Loucy (cell line): ENCODE data around the gene HYOU1.
"Not testable (repeated sequence)": the region's sequence is repeated elsewhere in the genome, so short reads cannot be mapped to it uniquely, and the experiment has no call there.

Experiments used
- H2AFZ ChIP-seq: fragments of 200-600 bp; sonication (generic); 2 replicates; pipeline ENCODE4 v1.6.0; 2016; ENCODE audit warnings: antibody characterized with exemption, mild to moderate bottlenecking, low read length, moderate library complexity
- H3F3A ChIP-seq: fragments of 200-600 bp; 2 replicates; pipeline ENCODE4 v1.6.0; 2016; ENCODE audit warnings: antibody characterized with exemption, low read depth, mild to moderate bottlenecking
- H3K27me3 ChIP-seq: fragments of 200-600 bp; sonication (generic); 2 replicates; pipeline ENCODE4 v1.6.1; 2014; ENCODE audit warnings: low read length, mild to moderate bottlenecking; ENCODE audit not compliant: insufficient read depth, poor library complexity, severe bottlenecking
- H3K36me3 ChIP-seq: fragments of 200-600 bp; sonication (generic); 2 replicates; pipeline ENCODE4 v1.6.1; 2016; ENCODE audit warnings: low read length; ENCODE audit not compliant: insufficient read depth
- H3K4me1 ChIP-seq: fragments of 200-600 bp; sonication (generic); 2 replicates; pipeline ENCODE4 v1.5.1; 2014; ENCODE audit warnings: low read length, mild to moderate bottlenecking; ENCODE audit not compliant: insufficient read depth, poor library complexity, severe bottlenecking
- H3K4me2 ChIP-seq: fragments of 200-600 bp; sonication (generic); 2 replicates; pipeline ENCODE4 v1.6.0; 2014; ENCODE audit warnings: antibody characterized with exemption, low read length, low read depth, mild to moderate bottlenecking; ENCODE audit not compliant: poor library complexity, severe bottlenecking
- H3K4me3 ChIP-seq: fragments of 200-600 bp; sonication (generic); 2 replicates; pipeline ENCODE4 v1.5.1; 2014; ENCODE audit warnings: low read length, mild to moderate bottlenecking, mixed read lengths; ENCODE audit not compliant: poor library complexity, severe bottlenecking
- H3K79me2 ChIP-seq: fragments of 200-600 bp; sonication (generic); 2 replicates; pipeline ENCODE4 v1.6.1; 2014; ENCODE audit warnings: low read length; ENCODE audit not compliant: insufficient read depth
- H3K9ac ChIP-seq: fragments of 200-600 bp; sonication (generic); 2 replicates; pipeline ENCODE4 v1.6.0; 2014; ENCODE audit warnings: mild to moderate bottlenecking, low read depth, low read length, moderate library complexity; ENCODE audit not compliant: poor library complexity, severe bottlenecking
- H3K9me2 ChIP-seq: fragments of 200-600 bp; sonication (generic); replicated peaks from 2 replicates; pipeline ENCODE4 v1.6.1; 2016; ENCODE audit warnings: low read depth, low read length, mixed read lengths
- H3K9me3 ChIP-seq: fragments of 200-600 bp; sonication (generic); 2 replicates; pipeline ENCODE4 v1.6.1; 2014; ENCODE audit warnings: mild to moderate bottlenecking, antibody characterized with exemption, low read length, low read depth; ENCODE audit not compliant: insufficient read depth
- H4K20me1 ChIP-seq: fragments of 200-600 bp; sonication (generic); 2 replicates; pipeline ENCODE4 v1.6.0; 2014; ENCODE audit warnings: antibody characterized with exemption, low read length, mild to moderate bottlenecking; ENCODE audit not compliant: insufficient read depth, poor library complexity, severe bottlenecking
- EZH2phosphoT487 ChIP-seq: fragments of 200-600 bp; IDR thresholded peaks from 2 replicates; pipeline ENCODE4 v1.6.1; 2018; ENCODE audit warnings: antibody characterized with exemption, mild to moderate bottlenecking, moderate library complexity, borderline replicate concordance
- TF ChIP-seq, protein P1 (sequence below): fragments of 200-600 bp; sonication (generic); conservative IDR thresholded peaks from 2 replicates; pipeline ENCODE4 v1.5.1; 2014; ENCODE audit warnings: mild to moderate bottlenecking, antibody characterized with exemption, low read length

Gene HYOU1

DNA sequence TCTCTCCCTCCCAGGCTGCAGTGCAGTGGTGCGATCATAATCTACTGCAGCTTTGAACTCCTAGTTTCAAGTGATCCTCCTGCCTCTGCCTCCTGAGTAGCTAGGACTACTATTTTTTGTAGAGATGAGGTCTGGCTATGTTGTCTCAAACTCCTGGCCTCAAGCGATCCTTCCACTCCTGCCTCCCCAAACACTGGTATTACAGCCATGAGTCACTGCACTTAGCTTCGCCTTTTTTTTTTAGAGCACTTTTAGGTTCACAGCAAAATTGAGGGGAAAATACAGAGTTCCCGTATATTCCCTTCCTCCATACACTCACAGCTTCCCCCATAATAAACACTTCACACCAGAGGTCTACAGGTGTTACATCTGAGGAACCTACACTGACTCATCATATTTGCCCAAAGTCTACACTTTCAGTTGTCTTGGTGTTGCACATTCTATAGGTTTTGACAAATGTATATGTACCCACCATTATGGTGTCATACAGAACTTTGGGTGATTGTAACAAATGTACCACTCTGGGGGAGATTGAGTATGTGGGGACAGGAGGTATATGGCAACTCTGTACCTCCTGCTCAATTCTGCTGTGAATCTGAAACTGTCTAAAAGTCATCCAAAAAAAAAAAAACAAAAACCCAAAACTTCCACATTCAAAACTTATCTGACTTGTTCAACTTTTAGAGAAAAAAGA is 15.0 kb downstream of the HYOU1 start:
- H3K4me2 ChIP-seq, result no peak overlapping the region
- H3K36me3 ChIP-seq, result peaks cover 26% of the 10 kb centered on the region; the same call in 1 of the 2 replicates
- H4K20me1 ChIP-seq, result peaks cover 3% of the 10 kb centered on the region
- no peaks in the 10 kb centered on the region for H3K4me1 ChIP-seq
- H3K79me2 ChIP-seq, result no peaks in the 10 kb centered on the region
- H3K9ac ChIP-seq, result no peak overlapping the region
- no peaks in the 10 kb centered on the region for H3F3A ChIP-seq
- H3K4me3 ChIP-seq, result no peak overlapping the region
- no peak overlapping the region for H2AFZ ChIP-seq
- TF ChIP-seq, protein P1, sequence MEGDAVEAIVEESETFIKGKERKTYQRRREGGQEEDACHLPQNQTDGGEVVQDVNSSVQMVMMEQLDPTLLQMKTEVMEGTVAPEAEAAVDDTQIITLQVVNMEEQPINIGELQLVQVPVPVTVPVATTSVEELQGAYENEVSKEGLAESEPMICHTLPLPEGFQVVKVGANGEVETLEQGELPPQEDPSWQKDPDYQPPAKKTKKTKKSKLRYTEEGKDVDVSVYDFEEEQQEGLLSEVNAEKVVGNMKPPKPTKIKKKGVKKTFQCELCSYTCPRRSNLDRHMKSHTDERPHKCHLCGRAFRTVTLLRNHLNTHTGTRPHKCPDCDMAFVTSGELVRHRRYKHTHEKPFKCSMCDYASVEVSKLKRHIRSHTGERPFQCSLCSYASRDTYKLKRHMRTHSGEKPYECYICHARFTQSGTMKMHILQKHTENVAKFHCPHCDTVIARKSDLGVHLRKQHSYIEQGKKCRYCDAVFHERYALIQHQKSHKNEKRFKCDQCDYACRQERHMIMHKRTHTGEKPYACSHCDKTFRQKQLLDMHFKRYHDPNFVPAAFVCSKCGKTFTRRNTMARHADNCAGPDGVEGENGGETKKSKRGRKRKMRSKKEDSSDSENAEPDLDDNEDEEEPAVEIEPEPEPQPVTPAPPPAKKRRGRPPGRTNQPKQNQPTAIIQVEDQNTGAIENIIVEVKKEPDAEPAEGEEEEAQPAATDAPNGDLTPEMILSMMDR, result no peak
- TF ChIP-seq EZH2phosphoT487, result no peak
- H3K9me2 ChIP-seq, result no peaks in the 10 kb centered on the region
- no peaks in the 10 kb centered on the region for H3K27me3 ChIP-seq
- no peaks in the 10 kb centered on the region for H3K9me3 ChIP-seq

DNA sequence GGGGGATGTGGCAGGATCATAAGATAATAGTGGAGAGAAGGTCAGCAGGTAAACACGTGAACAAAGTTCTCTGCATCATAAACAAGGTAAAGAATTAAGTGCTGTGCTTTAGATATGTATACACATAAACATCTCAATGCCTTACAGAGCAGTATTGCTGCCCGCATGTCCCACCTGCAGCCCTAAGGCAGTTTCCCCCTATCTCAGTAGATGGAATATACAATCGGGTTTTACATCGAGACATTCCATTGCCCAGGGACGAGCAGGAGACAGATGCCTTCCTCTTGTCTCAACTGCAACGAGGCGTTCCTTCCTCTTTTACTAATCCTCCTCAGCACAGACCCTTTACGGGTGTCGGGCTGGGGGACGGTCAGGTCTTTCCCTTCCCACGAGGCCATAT is 17.5 kb downstream of the HYOU1 start:
- H3K79me2 ChIP-seq, H3K36me3 ChIP-seq, H3F3A ChIP-seq, H3K9me2 ChIP-seq, H3K9ac ChIP-seq, H3K4me1 ChIP-seq, H3K9me3 ChIP-seq, H3K4me2 ChIP-seq, H2AFZ ChIP-seq, H3K4me3 ChIP-seq, H3K27me3 ChIP-seq, H4K20me1 ChIP-seq: not testable (repeated sequence)

DNA sequence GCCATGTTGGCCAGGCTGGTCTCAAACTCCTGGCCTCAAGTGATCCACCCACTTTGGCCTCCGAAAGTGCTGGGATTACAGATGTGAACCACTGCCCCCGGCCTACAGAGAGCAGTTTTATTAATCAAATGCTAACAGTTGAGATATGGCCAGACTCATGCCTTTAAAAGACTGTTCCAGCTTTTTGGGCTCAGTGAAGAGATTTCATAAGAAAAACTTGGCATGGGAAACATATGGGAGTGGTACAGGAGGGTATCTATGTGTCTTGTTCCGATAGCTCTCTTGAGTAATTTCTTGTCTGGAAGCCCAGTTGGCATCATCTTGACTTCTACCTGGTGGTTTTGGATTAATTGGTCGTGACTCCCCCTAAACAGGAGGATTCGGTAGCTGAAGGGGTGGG is 18.1 kb downstream of the HYOU1 start:
- Histone ChIP-seq H3K79me2 (no peaks in the 10 kb centered on the region), H3K36me3 (no peaks in the 10 kb centered on the region), H3K4me1 (no peaks in the 10 kb centered on the region), H2AFZ (no peak overlapping the region), H3K4me2 (no peak overlapping the region), H4K20me1 (no peaks in the 10 kb centered on the region), H3F3A (no peaks in the 10 kb centered on the region), H3K9me3 (no peaks in the 10 kb centered on the region), H3K9ac (no peak overlapping the region), H3K4me3 (no peak overlapping the region), H3K9me2 (no peaks in the 10 kb centered on the region), H3K27me3 (no peaks in the 10 kb centered on the region)
- TF ChIP-seq, protein P1, result no peak
- no peak for TF ChIP-seq EZH2phosphoT487

DNA sequence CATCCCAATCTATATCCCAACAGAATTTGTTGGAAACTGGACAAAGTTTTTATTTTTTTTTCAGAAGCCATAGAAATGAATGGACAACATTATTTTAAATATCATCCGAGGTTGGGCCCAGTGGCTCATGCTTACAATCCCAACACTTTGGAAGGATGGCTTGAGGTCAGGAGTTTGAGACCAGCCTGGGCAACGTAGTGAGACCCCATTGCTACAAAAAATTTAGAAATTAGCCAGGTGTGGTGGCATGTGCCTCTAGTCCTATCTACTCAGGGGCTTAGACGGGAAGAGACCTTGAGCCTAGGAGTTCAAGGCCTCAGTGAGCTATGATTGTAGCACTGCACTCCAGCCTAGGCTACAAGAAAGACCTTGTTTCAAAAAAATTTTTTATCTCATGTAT is 22.2 kb downstream of the HYOU1 start:
- TF ChIP-seq, protein P1, result no peak
- TF ChIP-seq EZH2phosphoT487, result no peak
- no peaks in the 10 kb centered on the region for H3F3A ChIP-seq
- no peaks in the 10 kb centered on the region for H3K36me3 ChIP-seq
- H3K9ac ChIP-seq, result no peak overlapping the region
- H3K4me1 ChIP-seq, result peaks cover 4% of the 10 kb centered on the region
- no peaks in the 10 kb centered on the region for H3K27me3 ChIP-seq
- no peak overlapping the region for H3K4me2 ChIP-seq
- H2AFZ ChIP-seq, result no peak overlapping the region
- no peak overlapping the region for H3K4me3 ChIP-seq
- H4K20me1 ChIP-seq, result no peaks in the 10 kb centered on the region
- H3K79me2 ChIP-seq, result peaks cover 9% of the 10 kb centered on the region
- H3K9me3 ChIP-seq, result no peaks in the 10 kb centered on the region
- H3K9me2 ChIP-seq, result no peaks in the 10 kb centered on the region

DNA sequence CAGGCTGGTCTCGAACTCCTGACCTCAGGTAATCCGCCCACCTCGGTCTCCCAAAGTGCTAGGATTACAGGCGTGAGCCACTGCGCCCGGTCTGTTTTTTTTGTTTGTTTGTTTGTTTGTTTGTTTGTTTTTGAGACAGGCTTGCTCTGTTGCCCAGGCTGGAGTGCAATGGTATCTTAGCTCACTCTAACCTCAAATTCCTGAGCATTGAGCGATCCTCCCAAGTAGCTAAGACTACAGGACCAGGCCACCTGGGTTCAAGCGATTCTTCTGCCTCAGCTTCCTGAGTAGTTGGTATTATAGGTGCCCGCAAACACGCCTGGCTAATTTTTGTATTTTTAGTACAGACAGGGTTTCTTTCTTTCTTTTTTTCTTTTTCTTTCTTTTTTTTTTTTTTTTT is 23.6 kb downstream of the HYOU1 start:
- H3K4me3 ChIP-seq, H3K4me2 ChIP-seq, H3K36me3 ChIP-seq, H2AFZ ChIP-seq, H4K20me1 ChIP-seq, H3F3A ChIP-seq, H3K27me3 ChIP-seq, H3K9ac ChIP-seq, H3K9me3 ChIP-seq, H3K9me2 ChIP-seq: not testable (repeated sequence)
- peaks cover 17% of the 10 kb centered on the region for H3K4me1 ChIP-seq
- peaks cover 23% of the 10 kb centered on the region for H3K79me2 ChIP-seq
